Adrenal gland (tissue), 12 donors: ENCODE data around the gene PTH1R. TPM values are rescaled to one million over a fixed set of nuclear protein-coding genes. Genes with fewer than 3 reads are reported as not detected.
A peak's percentile ranks its signal among the peaks of the same experiment; 100 is the strongest.

Source experiments
- DNase-seq, 7 donors: peaks; one replicate each; pipeline ENCODE4 v3.0.0-alpha.2; 2019 to 2020
- H3K27ac ChIP-seq, 5 donors: fragments of 200-600 bp; sonication (generic) in 4 of 5; 1 replicate in 3 of 5; 2 replicates in 2 of 5; pipeline versions ENCODE4 v1.5.1 to v1.8.0; 2016 to 2020; ENCODE audit warnings: mild to moderate bottlenecking in 1 of 5
- H3K27me3 ChIP-seq: fragments of 200-600 bp; 2 replicates; pipeline ENCODE4 v1.8.0; 2021
- H3K36me3 ChIP-seq, 2 donors: fragments of 200-600 bp; replicated peaks in 1 of 2; 1 replicate in 1 of 2; 2 replicates in 1 of 2; pipeline versions ENCODE4 v1.5.1 to v1.8.0; 2018 to 2022
- H3K4me1 ChIP-seq, 2 donors: fragments of 200-600 bp; replicated peaks in 1 of 2; 1 replicate in 1 of 2; 2 replicates in 1 of 2; pipeline versions ENCODE4 v1.5.1 to v1.8.0; 2018 to 2021
- H3K4me3 ChIP-seq, 4 donors: fragments of 200-600 bp; sonication (generic) in 3 of 4; one replicate each; pipeline ENCODE4 v1.5.1; 2016 to 2018
- H3K9me3 ChIP-seq, 3 donors: fragments of 200-600 bp; sonication (generic) in 1 of 3; replicated peaks in 1 of 3; 1 replicate in 2 of 3; 2 replicates in 1 of 3; pipeline versions ENCODE4 v1.5.1 to v1.8.0; 2016 to 2021
- POLR2A ChIP-seq, 2 donors: fragments of 450-650 bp; IDR thresholded peaks; one replicate each; pipeline ENCODE4 v1.6.1; 2017; ENCODE audit warnings: antibody characterized with exemption in 2 of 2, mild to moderate bottlenecking in 2 of 2, moderate library complexity in 1 of 2
- WGBS, 4 donors: extraction: QIAGEN DNeasy Blood & Tissue Kit in 2 of 4; methylation state at CpG; one replicate each; pipeline versions ENCODE4 v1.1.5 to v1.1.7; 2013 to 2017; 5-methylcytosine and 5-hydroxymethylcytosine counted together
- intact Hi-C, 2 donors: fragments of 100-400 bp; cut with DNase I; formaldehyde crosslinking; loops; one replicate each; pipeline versions ENCODE4 v1.14.1 to v1.15.0; 2022 to 2023
- polyA plus RNA-seq, 3 donors: library from polyadenylated mRNA; stranded (reverse); fragments of 200-250 nt in 2 of 3; fragments of 350-450 nt in 1 of 3; fragmentation: Illumina TruSeq in 1 of 3; extraction: RNeasy Lipid Tissue Mini Kit (QIAGEN cat#74804) in 1 of 3; gene quantifications; one replicate each; pipeline ENCODE4 v1.2.3, GENCODE V29; 2013 to 2014
- total RNA-seq, 9 donors: library from RNA; depleted of rRNA in 4 of 9; stranded (reverse); fragments of >200 nt in 4 of 9; fragments of 120-200 nt in 1 of 9; fragmentation: NEBNext Ultra II Directional in 1 of 9; extraction: Animal tissue kit (Norgen Biotek cat#: 25700) in 1 of 9; gene quantifications; one replicate each; pipeline versions ENCODE4 v1.1.0 to v1.2.4, GENCODE V29; 2013 to 2023
- TF ChIP-seq, protein P1 (sequence below), 6 experiments: fragments of 450-650 bp in 4 of 6; fragments of 200-600 bp in 2 of 6; sonication (generic) in 1 of 6; IDR thresholded peaks; 1 replicate in 5 of 6; 2 replicates in 1 of 6; pipeline versions ENCODE4 v1.5.1 to v1.8.0; 2016 to 2021; ENCODE audit warnings: antibody characterized with exemption in 6 of 6, mild to moderate bottlenecking in 2 of 6, moderate library complexity in 1 of 6
- donor health status: healthy with polysubstance abuse.
- donor health status: Bipolar disorder and iron deficiency.
- donor health status: DM: yes; HTN: yes; CAD: no.
- donor health status: DM: no; HTN: no; CAD: no.
- donor health status: DM: no; HTN: no; CAD: no.
- donor health status: DM: yes; HTN: yes; CAD: no.

PTH1R gene
- total and polyA plus RNA-seq, 12 donors: 10.0 to 1,399 (median 47.5) TPM

DNA sequence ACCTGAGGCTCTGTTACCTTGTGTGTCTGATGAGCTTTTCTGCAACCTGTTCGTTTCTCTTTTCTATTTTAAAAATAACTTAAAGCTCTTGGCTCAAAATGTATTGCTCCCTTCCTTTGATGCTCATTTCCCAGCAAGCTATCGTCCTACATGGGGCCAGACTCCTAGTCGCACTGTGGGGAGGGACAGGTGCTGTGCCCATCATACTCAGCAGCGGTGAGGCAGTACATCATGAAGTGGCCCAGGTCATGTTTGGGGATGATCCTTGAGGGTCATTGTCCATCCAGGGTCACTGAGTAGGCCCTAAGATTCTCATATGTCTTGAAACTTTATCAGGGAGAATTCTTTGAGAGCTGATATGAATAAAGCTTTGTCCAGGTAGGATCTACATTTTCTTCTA lies 41.1 kb downstream of the PTH1R start:
- 96 to 97% (median 96%) methylated on average over 4 of the region's 4 CpGs for WGBS, 4 donors
- no peaks in the 10 kb centered on the region for H3K27me3 ChIP-seq
- TF ChIP-seq, protein P1, sequence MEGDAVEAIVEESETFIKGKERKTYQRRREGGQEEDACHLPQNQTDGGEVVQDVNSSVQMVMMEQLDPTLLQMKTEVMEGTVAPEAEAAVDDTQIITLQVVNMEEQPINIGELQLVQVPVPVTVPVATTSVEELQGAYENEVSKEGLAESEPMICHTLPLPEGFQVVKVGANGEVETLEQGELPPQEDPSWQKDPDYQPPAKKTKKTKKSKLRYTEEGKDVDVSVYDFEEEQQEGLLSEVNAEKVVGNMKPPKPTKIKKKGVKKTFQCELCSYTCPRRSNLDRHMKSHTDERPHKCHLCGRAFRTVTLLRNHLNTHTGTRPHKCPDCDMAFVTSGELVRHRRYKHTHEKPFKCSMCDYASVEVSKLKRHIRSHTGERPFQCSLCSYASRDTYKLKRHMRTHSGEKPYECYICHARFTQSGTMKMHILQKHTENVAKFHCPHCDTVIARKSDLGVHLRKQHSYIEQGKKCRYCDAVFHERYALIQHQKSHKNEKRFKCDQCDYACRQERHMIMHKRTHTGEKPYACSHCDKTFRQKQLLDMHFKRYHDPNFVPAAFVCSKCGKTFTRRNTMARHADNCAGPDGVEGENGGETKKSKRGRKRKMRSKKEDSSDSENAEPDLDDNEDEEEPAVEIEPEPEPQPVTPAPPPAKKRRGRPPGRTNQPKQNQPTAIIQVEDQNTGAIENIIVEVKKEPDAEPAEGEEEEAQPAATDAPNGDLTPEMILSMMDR (IDR thresholded peaks at IDR 0.05): no peak
- TF ChIP-seq POLR2A (IDR thresholded peaks at IDR 0.05): no peak
- intact Hi-C loops: no loop called here
- no peak overlapping the region for H3K27ac ChIP-seq
- peaks cover 0 to 7% (median 0%) of the 10 kb centered on the region in 3 donors for H3K9me3 ChIP-seq
- peaks cover 0 to 6% of the 10 kb centered on the region in 2 donors for H3K4me1 ChIP-seq
- H3K4me3 ChIP-seq: no peak overlapping the region
- DNase-seq: peak in 1 of 7 donors; percentile 5
- H3K36me3 ChIP-seq: peaks cover 0 to 48% of the 10 kb centered on the region in 2 donors

DNA sequence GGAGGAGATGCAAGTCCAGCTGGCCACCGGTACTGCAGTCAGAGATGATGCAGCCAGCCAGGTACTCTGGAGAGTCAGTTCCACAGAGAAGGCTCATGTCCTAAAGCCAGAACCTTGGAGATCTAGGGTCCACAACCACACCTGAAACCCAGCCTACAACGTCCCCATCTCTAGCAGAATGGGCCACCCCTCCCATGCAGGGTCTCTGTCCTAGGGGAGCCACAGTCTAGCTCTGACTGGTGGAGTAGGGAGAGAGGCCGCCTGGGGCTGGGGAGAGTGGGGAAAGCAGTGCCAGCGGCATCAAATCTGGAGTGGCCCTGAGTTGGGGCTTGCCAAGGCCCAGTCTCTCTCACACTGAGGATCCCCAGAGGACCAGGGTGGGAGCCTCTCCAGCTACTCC lies 43.5 kb downstream of the PTH1R start:
- peak in 2 of 7 donors; percentile 6 to 17 for DNase-seq
- no peaks in the 10 kb centered on the region for H3K27me3 ChIP-seq
- no peak for TF ChIP-seq POLR2A (IDR thresholded peaks at IDR 0.05)
- TF ChIP-seq, protein P1 (IDR thresholded peaks at IDR 0.05): no peak
- no peak overlapping the region for H3K4me3 ChIP-seq
- H3K36me3 ChIP-seq: peaks cover 0 to 66% of the 10 kb centered on the region in 2 donors
- H3K4me1 ChIP-seq: peaks cover 15 to 23% of the 10 kb centered on the region in 2 donors
- intact Hi-C loops: loop anchor here (5.0 kb wide), 1 partner anchor 76 kb away; no protein-coding TSS in a partner anchor
- 70 to 90% (median 79%) methylated on average over 2 to 4 of the region's 4 CpGs for WGBS, 4 donors
- no peak overlapping the region for H3K27ac ChIP-seq
- peaks cover 0 to 7% (median 0%) of the 10 kb centered on the region in 3 donors for H3K9me3 ChIP-seq

DNA sequence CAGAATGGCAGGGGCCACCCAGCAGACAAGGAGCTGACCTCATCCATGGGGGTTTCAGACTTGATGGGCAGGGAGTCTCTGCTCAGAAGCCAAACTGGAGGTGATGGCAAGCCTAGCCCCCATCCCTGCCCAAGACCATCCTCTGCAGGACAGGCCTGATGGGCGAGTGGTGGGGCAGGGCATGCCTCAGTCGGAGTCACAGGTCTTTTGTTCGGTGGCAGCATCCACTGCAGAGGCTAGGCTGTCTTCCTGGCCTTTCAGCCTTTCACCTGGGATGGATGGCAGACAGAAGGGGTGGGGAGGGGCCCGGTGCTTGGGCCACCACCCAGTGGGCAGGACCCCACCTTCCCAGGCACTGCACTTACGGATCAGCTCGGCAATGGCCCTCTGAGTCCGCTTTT lies 44.4 kb downstream of the PTH1R start:
- peak in 1 of 7 donors; percentile 15 for DNase-seq
- WGBS, 4 donors: 87 to 96% (median 91%) methylated on average over 5 to 7 of the region's 7 CpGs
- H3K9me3 ChIP-seq: peaks cover 0 to 7% (median 0%) of the 10 kb centered on the region in 3 donors
- intact Hi-C loops: loop anchor here (5.0 kb wide), 1 partner anchor 75 kb away; no protein-coding TSS in a partner anchor
- H3K36me3 ChIP-seq: peaks cover 0 to 66% of the 10 kb centered on the region in 2 donors
- H3K4me3 ChIP-seq: no peak overlapping the region
- H3K27me3 ChIP-seq: no peaks in the 10 kb centered on the region
- H3K27ac ChIP-seq: no peak overlapping the region
- no peak for TF ChIP-seq POLR2A (IDR thresholded peaks at IDR 0.05)
- TF ChIP-seq, protein P1 (IDR thresholded peaks at IDR 0.05): no peak
- H3K4me1 ChIP-seq: peaks cover 23 to 31% of the 10 kb centered on the region in 2 donors

DNA sequence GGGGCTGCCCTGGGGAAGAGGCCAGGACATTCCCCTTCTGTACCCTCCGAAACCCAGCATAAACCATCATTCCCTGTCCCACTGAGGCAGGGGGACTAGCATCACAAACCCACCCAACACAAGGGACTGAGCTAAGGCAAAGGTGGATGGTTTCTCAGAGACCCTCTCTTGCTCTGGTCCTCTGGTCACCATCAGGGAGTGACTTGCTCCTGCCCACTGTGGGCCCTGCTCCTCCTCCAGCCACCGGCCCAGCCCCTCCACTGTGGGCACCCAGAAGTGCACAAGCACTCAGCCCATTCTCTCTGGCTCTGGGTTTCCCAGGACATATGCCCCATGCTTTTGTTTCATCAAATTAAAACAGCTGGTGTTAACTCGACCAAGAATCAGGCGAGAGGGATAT lies 44.9 kb downstream of the PTH1R start:
- WGBS, 4 donors: 85 to 95% (median 92%) methylated on average over 3 to 4 of the region's 4 CpGs
- Histone ChIP-seq H3K36me3 (peaks cover 0 to 66% of the 10 kb centered on the region in 2 donors), H3K27me3 (no peaks in the 10 kb centered on the region), H3K4me3 (no peak overlapping the region), H3K4me1 (peaks cover 27 to 37% of the 10 kb centered on the region in 2 donors), H3K27ac (no peak overlapping the region), H3K9me3 (peaks cover 0 to 4% (median 0%) of the 10 kb centered on the region in 3 donors)
- peak in 2 of 7 donors; percentile 5 to 11 for DNase-seq
- no peak for TF ChIP-seq POLR2A (IDR thresholded peaks at IDR 0.05)
- TF ChIP-seq, protein P1 (IDR thresholded peaks at IDR 0.05): no peak
- intact Hi-C loops: loop anchor here (5.0 kb wide), 1 partner anchor 75 kb away; no protein-coding TSS in a partner anchor
